T-helper 1 cell (primary cell): ENCODE data around the gene FBLN2.

Experiments used
- DNase-seq, 5 donors: peaks; one replicate each; pipeline ENCODE4 v3.0.0-alpha.2; 2012 to 2020

Gene FBLN2

GRCh38 chr3:13568515-13569028, 19.6 kb downstream of the FBLN2 start:
- DNase-seq: no peak

DNA sequence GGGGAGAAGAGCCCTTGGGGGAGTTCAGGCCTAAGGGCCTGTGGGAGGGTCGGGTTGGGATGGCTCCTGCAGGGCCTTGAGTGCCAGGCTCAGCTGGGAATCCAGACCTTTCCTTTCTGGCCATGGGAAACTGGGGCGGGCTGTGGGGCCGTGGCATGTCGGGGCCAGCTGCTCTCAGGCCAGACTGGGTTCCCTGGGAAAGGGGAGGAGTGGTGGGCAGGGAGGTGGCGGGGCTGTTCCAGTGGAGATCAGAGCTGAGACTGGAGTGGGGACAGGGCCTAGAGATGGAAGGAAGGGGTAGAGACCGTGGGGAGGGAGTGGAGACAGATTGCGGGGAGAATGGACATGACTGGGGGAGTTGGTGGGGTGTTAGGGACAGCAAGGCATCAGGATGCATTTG, 20.3 kb downstream of the FBLN2 start:
- DNase-seq: no peak

- no peak for DNase-seq
Observed at GRCh38 chr3:13569641-13570390, 20.9 kb downstream of the FBLN2 start.

DNA sequence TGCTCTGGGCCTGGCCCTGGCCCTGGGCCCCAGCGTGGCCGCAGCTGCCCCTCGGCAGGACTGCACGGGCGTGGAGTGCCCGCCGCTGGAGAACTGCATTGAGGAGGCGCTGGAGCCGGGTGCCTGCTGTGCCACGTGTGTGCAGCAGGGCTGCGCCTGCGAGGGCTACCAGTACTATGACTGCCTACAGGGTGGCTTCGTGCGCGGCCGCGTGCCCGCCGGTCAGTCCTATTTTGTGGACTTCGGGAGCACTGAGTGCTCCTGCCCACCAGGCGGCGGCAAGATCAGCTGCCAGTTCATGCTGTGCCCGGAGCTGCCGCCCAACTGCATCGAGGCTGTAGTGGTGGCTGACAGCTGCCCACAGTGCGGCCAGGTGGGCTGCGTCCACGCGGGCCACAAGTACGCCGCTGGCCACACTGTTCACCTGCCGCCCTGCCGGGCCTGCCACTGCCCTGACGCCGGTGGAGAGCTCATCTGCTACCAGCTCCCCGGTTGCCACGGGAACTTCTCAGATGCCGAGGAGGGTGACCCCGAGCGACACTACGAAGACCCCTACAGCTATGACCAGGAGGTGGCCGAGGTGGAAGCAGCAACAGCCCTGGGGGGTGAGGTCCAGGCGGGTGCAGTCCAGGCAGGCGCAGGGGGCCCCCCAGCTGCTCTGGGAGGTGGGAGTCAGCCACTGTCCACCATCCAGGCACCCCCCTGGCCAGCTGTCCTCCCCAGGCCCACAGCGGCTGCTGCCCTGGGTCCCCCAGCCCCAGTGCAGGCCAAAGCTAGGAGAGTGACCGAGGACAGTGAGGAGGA, 21.7 kb downstream of the FBLN2 start:
- no peak for DNase-seq

GRCh38 chr3:13571264-13571663, 22.3 kb downstream of the FBLN2 start:
- no peak for DNase-seq

DNA sequence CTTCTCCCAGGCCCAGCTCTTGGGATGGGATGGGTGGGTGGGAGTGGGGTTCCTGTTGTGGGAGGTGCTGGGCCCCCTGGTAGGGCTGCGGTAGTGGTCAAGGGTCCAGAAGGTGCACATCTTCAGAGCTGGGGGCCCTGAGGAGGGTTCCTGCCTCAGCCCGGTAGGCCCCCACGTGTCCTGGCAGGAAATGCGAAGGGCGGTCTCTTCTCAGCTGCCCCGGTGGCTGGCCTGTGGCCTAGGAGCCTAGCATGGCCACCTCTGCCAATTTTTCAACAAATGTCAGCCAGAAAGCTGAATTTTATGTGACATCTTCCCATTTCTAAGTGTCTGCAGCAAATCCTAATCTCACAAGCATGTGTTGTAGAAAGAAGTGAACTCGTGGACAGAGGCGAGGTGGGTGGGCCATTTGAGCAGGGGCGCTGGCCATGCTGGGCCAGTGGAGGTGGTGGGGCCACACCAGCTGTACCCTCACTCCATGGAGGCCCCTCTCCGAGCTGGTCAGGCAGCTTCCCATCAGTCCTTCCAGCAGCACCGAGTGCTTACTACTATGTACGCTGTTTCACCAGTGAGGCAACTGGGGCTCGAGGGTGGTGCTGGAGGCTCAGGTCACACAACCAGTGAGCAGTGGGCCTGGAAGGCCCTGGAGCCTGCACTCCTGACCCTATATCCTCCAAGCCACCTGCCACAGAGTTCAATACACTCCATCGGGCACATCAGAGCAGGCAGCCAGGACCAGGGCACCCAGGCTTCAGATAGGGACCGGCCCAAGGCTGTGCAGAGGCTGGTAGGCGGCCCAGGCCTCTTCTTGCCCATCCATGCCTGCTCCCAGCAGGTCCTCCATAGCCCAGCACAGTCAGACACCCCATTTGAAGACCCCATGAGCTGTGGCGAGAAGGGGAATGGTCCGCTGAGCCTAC, 23.2 kb downstream of the FBLN2 start:
- no peak for DNase-seq

DNA sequence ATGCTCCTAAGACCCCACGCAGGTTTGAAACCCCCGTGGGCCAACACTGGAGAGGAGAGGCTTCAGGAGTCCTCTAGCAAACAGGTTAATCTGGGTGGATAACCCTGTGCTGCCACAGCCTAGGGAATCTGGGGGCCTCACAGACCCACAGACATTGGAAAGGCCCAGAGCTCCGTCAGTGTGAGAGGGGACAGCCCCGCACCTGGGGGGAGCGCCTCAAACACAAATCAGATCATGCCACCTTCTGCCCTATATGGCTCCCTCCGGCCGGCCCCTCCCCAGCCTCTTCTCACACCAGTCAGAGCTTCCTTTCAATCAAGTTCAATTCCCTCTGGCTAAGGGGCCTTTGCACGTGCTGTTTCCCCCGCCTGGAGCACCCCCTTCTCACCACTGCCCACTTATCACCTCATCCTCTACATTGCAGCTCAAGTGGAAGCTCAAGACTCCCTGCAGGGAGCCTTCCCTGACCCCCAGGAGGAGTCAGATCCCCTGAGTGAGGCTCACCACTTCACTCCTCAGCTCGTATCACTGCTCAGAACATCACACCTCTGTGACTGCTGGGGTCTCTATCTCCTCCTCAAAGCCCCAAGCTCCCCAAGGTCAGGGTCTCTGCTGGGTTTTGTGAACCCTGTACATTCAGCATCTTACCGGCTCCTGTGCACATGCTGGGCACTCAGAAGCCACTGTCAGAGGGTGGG, 24.1 kb downstream of the FBLN2 start:
- DNase-seq: no peak

GRCh38 chr3:13574083-13574797, 25.3 kb downstream of the FBLN2 start:
- DNase-seq: no peak

DNA sequence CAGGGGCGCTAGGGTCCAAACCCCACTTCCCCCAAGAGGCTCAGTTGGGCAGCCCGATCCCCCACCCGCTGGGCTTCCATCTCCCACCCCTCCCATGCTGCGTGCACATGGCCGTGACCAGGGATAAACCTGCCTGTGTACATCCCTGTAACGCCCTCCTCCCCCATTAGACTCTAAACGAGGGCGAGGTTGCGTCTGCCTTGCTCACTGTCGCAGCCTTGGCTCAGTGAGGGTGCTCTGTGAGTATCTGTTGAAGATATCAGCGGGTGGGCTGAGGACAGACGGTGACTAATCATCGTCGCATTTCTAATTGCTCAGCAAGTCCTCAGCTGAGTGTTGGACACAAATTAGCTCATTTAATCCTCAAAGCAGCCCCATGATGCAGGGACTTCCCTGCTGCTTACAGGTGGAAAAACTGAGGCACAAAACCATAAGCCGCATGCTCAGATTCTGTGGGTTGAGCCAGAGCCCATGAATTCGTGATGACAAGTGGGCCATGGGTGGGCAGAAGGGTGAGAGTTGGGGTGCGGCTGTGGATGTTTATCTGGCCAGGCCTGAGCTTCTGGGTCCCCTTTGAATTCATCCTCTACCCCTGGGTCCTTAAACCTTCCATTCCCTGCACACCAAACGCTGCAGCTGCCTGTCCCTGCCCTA, 26.0 kb downstream of the FBLN2 start:
- DNase-seq: no peak

- DNase-seq: no peak
Observed at GRCh38 chr3:13575459-13576061, 26.6 kb downstream of the FBLN2 start.

- no peak for DNase-seq
Observed at GRCh38 chr3:13577181-13578121, 28.5 kb downstream of the FBLN2 start.

DNA sequence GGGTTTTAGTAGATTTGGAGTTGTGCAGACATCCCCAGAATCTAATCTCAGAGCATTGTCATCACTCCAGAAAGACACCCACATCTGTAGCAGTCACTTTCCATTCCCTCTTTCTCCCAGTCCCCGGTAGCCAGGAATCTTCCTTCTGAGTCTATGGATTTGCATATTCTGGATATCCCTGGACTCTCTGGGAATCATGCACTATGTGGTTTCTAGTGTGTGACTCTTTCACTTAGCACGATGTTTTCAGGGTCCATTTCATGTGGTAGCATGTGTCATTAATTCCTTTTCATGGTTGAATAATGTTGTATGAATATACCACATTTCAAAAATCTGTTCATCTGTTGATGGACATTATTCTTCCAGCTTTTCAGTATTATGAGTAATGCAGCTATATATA, 29.3 kb downstream of the FBLN2 start:
- DNase-seq: no peak

GRCh38 chr3:13579063-13579462, 30.1 kb downstream of the FBLN2 start:
- DNase-seq: no peak

DNA sequence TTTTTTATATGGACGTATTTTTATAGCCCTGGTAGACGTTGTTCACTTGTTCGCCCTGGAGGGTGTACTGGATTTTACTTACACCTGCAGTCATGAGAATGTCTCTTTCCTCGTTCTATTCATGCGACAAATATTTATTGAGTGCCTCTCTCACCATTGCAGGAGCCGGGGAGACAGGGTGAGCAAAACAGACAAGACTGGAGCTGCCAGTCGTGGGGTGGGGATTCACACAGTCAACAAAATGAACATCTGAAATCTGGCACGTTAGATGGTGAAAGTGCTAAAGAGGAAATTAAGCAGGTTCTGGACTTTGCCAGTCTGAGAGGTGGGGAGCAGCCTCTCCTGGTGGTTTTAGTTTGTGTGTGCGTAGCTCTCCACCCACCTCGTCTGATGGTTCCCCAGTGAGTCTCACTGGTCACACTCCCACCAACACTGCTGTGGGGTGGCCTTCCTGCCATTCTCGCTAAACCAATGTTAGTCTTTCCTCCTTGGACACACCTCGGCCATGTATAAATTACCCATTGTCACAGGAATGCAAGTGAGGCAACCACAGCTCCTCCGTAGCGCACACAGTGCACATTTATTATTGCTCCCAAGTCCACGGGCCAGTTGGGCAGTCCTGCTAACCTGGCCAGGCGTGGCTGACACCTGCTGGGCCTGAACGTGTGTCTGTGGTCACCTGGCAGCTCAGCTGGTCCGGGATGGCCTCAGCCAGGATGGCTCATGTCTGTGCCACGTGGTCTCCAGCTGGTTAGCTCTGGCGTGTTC, 31.5 kb downstream of the FBLN2 start:
- DNase-seq: no peak

DNA sequence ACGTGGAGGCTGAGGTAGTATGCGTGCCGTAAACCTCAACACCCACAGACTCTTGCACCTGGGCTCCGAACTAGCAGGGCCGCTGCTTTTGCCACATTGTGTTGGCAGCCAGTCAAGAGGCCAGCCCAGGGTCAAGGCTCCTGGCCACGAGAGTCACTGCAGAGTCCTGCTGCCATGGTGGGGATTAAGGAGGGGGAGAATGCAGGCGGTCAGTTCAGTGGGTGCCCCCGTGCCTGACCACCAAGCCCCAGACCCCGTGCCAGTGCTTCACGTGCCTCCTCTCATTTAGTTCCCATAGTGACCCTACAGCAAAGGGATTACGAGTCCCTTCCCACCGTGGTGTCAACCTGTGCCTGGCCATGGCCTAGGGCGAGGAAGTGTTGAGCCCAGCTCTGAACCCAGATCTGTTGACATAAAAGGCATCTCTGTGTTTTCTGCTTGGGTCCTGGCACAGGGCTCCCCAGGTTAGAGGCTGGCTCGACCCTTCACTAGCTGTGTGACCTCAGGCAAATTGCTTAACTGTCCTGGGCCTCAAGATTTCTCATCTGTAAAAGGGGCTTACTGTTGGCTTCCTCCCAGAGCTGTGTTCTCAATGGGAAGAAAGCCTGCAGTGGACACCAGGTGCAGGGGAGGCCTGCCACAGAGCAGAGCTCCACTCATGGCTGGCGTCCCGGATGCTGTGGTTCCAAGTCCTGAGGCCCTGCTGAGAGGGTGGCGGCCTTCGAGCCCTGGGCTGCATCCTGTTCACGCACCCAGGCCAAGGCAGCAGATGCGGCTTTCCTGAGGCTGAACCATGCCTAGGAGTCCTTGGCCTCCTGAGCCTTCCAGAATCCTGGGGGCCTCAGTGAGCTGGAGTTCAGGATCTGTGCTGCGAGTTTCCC, 32.8 kb downstream of the FBLN2 start:
- DNase-seq: peak in 1 of 5 donors; percentile 10

DNA sequence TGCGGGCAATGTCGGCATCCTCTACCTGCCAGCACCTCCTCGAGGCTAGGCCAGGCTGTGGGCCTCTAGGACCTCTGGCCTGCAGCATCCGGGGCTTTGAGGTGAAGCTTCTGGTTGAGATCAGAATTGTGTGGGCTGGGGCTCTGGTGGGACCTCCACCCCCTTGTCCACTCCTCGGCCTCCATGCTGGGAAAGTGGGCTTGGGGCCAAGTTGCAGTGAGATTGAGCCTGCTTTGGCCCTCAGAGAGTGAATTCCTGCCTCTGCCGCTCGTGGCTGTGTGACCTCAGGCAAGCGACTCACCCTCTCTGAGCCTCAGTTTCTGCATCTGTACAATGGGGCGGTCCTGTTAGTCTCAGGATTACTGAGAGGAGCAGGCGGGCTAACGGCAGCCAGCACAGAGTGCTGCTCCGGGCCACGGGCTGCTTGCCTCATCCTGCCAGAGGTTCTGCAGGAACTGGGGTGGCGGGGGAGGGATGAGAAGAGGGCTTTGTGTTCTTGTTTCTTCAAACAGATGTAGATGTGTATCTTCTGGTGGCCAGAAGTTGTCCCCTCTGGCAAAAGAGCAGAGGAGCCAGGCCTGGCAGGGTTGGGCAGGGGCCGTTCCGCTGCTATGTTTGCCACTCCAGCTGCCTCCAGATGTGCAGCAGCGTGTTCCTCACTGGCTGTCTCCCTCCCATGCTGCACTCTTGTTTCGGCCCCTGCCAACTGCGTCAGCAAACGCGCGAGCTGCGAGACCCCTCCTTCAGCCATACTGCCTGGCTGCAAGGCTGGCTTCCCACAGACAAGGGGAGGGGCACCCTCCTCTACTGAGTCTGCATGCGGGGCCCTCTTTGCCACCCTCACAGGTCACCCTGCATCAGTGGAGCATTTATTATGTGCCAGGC, 33.7 kb downstream of the FBLN2 start:
- no peak for DNase-seq
